NCI-H748 (cell line): Measurements from ENCODE around the gene RNU4-1.
"Not testable (repeated sequence)": the region's sequence is repeated elsewhere in the genome, so short reads cannot be mapped to it uniquely, and the experiment has no call there.

Experiments used
- DNase-seq: peaks from one replicate; lab custom pipeline; 2025; ENCODE audit not compliant: unreplicated experiment; lab: John Stamatoyannopoulos, UW

The RNU4-1 gene

GRCh38 chr12:120259418-120260202, 33.4 kb downstream of the RNU4-1 start:
- DNase-seq = no peak

GRCh38 chr12:120258323-120258896, 34.6 kb downstream of the RNU4-1 start:
- DNase-seq = no peak

GRCh38 chr12:120257041-120257821, 35.8 kb downstream of the RNU4-1 start:
- no peak for DNase-seq

GRCh38 chr12:120254809-120255208, 38.2 kb downstream of the RNU4-1 start:
- DNase-seq = no peak

- DNase-seq = not testable (repeated sequence)
Observed at GRCh38 chr12:120253313-120253712, 39.7 kb downstream of the RNU4-1 start.

GRCh38 chr12:120252071-120252906, 40.7 kb downstream of the RNU4-1 start:
- DNase-seq = no peak

- not testable (repeated sequence) for DNase-seq
Observed at GRCh38 chr12:120251364-120252070, 41.5 kb downstream of the RNU4-1 start.

GRCh38 chr12:120249875-120250795, 42.9 kb downstream of the RNU4-1 start:
- no peak for DNase-seq

GRCh38 chr12:120249266-120249874, 43.7 kb downstream of the RNU4-1 start:
- DNase-seq = no peak

GRCh38 chr12:120247621-120248030, 45.4 kb downstream of the RNU4-1 start:
- DNase-seq = no peak

- DNase-seq = no peak
Observed at GRCh38 chr12:120247183-120247582, 45.9 kb downstream of the RNU4-1 start.

- not testable (repeated sequence) for DNase-seq
Observed at GRCh38 chr12:120246705-120247104, 46.3 kb downstream of the RNU4-1 start.
